T-cell (primary cell): Measurements from ENCODE around the gene B3GAT1. TPM values are rescaled to one million over a fixed set of nuclear protein-coding genes. Genes with fewer than 3 reads are reported as not detected.

ENCODE experiments used
- ATAC-seq, 4 experiments: fragments of 200-7000 bp in 3 of 4; fragments of 150-1000 bp in 1 of 4; cut with Tn5 transposase; replicated peaks in 1 of 4; 1 replicate in 3 of 4; 2 replicates in 1 of 4; pipeline ENCODE4 v1.10.0; 2021; ENCODE audit warnings: moderate library complexity in 3 of 4, mild to moderate bottlenecking in 2 of 4, moderate number of reproducible peaks in 1 of 4
- CTCF ChIA-PET, 2 donors: fragments of 300-600 bp; sonication (Branson Sonifier 250); formaldehyde crosslinking; loops; one replicate each; lab custom pipeline; 2022; ENCODE audit warnings: antibody characterized with exemption in 2 of 2; lab: Charles Lee
- POLR2A ChIA-PET, 2 donors: fragments of 300-600 bp; sonication (Branson Sonifier 250); formaldehyde crosslinking; loops; one replicate each; lab custom pipeline; 2022; ENCODE audit warnings: antibody characterized with exemption in 2 of 2; lab: Charles Lee
- DNase-seq, 35 experiments: peaks; one replicate each; pipeline versions ENCODE4 v3.0.0 to v3.0.0-alpha.2; 2013 to 2023
- H3K27ac ChIP-seq: one replicate; pipeline ENCODE4 v1.5.1; 2013; ENCODE audit warnings: low read length
- H3K27me3 ChIP-seq, 2 experiments: replicated peaks in 1 of 2; 1 replicate in 1 of 2; 2 replicates in 1 of 2; pipeline versions ENCODE4 v1.6.1 to v1.7.0; 2013; ENCODE audit warnings: low read length in 1 of 2, mixed read lengths in 1 of 2; ENCODE audit not compliant: control insufficient read depth in 2 of 2, insufficient read depth in 2 of 2; ENCODE audit errors: extremely low read depth in 1 of 2
- H3K36me3 ChIP-seq, 2 donors: 1 replicate in 1 of 2; 2 replicates in 1 of 2; pipeline versions ENCODE4 v1.6.1 to v1.7.0; 2013; ENCODE audit warnings: low read length in 1 of 2; ENCODE audit not compliant: control insufficient read depth in 2 of 2, insufficient read depth in 1 of 2; ENCODE audit errors: extremely low read depth in 1 of 2
- H3K4me1 ChIP-seq, 2 experiments: 1 replicate in 1 of 2; 2 replicates in 1 of 2; pipeline versions ENCODE4 v1.6.1 to v1.7.0; 2013; ENCODE audit warnings: low read length in 2 of 2, mixed read lengths in 1 of 2; ENCODE audit not compliant: insufficient read depth in 2 of 2, control insufficient read depth in 1 of 2; ENCODE audit errors: extremely low read depth in 1 of 2
- H3K4me3 ChIP-seq, 2 donors: 1 replicate in 1 of 2; 2 replicates in 1 of 2; pipeline versions ENCODE4 v1.5.1 to v1.7.0; 2013; ENCODE audit warnings: mild to moderate bottlenecking in 2 of 2, low read length in 1 of 2, moderate library complexity in 1 of 2; ENCODE audit not compliant: control insufficient read depth in 1 of 2; ENCODE audit errors: extremely low read depth in 1 of 2
- H3K9me3 ChIP-seq: 2 replicates; pipeline ENCODE4 v1.7.0; 2013
- H3K27ac Mint-ChIP-seq, 2 donors: one replicate each; pipeline ENCODE4 v1.8.0; 2020 to 2021; ENCODE audit warnings: mild to moderate bottlenecking in 2 of 2, mixed read lengths in 2 of 2
- H3K27me3 Mint-ChIP-seq, 2 donors: one replicate each; pipeline ENCODE4 v1.8.0; 2021 to 2022; ENCODE audit warnings: mixed read lengths in 2 of 2
- H3K36me3 Mint-ChIP-seq: one replicate; pipeline ENCODE4 v1.8.0; 2021; ENCODE audit warnings: mixed read lengths
- H3K4me1 Mint-ChIP-seq, 3 donors: one replicate each; pipeline ENCODE4 v1.8.0; 2020 to 2022; ENCODE audit warnings: mixed read lengths in 3 of 3, mild to moderate bottlenecking in 1 of 3
- H3K4me3 Mint-ChIP-seq, 3 donors: one replicate each; pipeline ENCODE4 v1.8.0; 2020 to 2022; ENCODE audit warnings: mild to moderate bottlenecking in 3 of 3, mixed read lengths in 3 of 3, moderate library complexity in 3 of 3
- H3K9me3 Mint-ChIP-seq, 3 donors: one replicate each; pipeline ENCODE4 v1.8.0; 2020 to 2022; ENCODE audit warnings: mixed read lengths in 3 of 3
- WGBS: methylation state at CpG from one replicate; pipeline ENCODE4 v1.1.5; 2013; ENCODE audit warnings: missing lambda C conversion rate; ENCODE audit not compliant: insufficient coverage; 5-methylcytosine and 5-hydroxymethylcytosine counted together
- total RNA-seq, 35 experiments: library from RNA in 6 of 35; stranded (reverse) in 6 of 35; fragments of 120-200 nt in 1 of 35; gene quantifications; one replicate each; pipeline versions ENCODE4 v1.2.1 to v1.2.4 and lab custom pipeline; 2013 to 2026

B3GAT1 gene
- total RNA-seq, 5 donors from 2014 or later (not counting 1 experiment from before 2014, with no cell fraction given), result 0.38 to 6.1 (median 1.3) TPM

DNA sequence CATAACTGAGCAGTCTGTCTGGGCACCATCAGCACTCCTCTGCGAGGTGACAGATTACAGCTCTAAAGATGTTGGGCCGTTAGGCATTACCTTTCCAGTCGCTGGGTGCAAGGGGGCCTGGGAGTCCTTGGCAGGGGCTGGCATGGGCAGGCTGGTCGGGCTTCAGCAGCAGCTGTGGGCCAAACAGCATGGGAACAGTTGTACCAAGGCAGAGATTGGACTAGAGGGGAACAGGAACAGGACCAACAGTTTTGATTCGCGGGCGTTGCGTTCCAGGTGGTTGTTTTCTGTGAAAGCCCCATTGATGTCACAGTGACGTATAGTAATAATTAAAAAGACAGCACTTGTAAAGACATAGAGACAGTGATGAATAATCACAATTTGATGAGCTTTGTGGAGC, 25.8 kb upstream of the B3GAT1 start:
- ChIA-PET POLR2A (no interaction called here), CTCF (no interaction called here)
- Histone ChIP-seq H3K4me1 (no peaks in the 10 kb centered on the region), H3K9me3 (no peaks in the 10 kb centered on the region), H3K27me3 (peaks cover 0 to 26% of the 10 kb centered on the region in 2 experiments), H3K36me3 (no peaks in the 10 kb centered on the region), H3K27ac (no peak overlapping the region), H3K4me3 (no peak overlapping the region)
- H3K27ac Mint-ChIP-seq, result no peak overlapping the region
- no peak for ATAC-seq
- no peaks in the 10 kb centered on the region for H3K9me3 Mint-ChIP-seq
- no peak overlapping the region for H3K4me3 Mint-ChIP-seq
- DNase-seq, result no peak
- no peaks in the 10 kb centered on the region for H3K36me3 Mint-ChIP-seq
- no peaks in the 10 kb centered on the region for H3K4me1 Mint-ChIP-seq
- WGBS, result 76% methylated on average over 8 of the region's 9 CpGs
- H3K27me3 Mint-ChIP-seq, result peaks cover 12 to 20% of the 10 kb centered on the region in 2 donors

DNA sequence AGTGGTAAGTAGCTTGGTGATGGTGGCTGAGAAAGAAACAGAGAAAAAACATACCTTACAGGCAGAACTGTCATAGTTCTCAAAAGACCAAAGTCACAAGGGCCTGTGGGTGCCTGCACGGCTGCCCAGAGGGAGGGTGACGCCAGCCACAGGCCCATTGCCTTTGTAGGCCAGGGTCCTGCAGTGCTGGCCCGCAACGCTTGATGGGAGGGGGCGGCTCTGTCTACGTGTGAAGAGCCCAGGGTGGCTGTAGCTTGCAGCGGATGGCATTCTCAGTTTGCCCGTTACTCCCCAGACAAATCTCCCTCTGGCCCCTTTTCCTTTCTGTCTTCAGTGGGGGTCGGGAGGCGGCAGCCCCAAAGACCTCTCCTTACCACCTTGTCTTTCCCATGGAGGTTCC, 24.7 kb upstream of the B3GAT1 start:
- CTCF ChIA-PET, result no interaction called here
- no peaks in the 10 kb centered on the region for H3K4me1 Mint-ChIP-seq
- peaks cover 0 to 21% of the 10 kb centered on the region in 2 experiments for H3K27me3 ChIP-seq
- no peak for DNase-seq
- H3K4me3 Mint-ChIP-seq, result no peak overlapping the region
- H3K27ac Mint-ChIP-seq, result no peak overlapping the region
- no peaks in the 10 kb centered on the region for H3K36me3 ChIP-seq
- no peaks in the 10 kb centered on the region for H3K36me3 Mint-ChIP-seq
- POLR2A ChIA-PET, result no interaction called here
- no peak overlapping the region for H3K4me3 ChIP-seq
- 95% methylated on average over 8 of the region's 10 CpGs for WGBS
- no peaks in the 10 kb centered on the region for H3K9me3 Mint-ChIP-seq
- no peak overlapping the region for H3K27ac ChIP-seq
- no peak for ATAC-seq
- H3K27me3 Mint-ChIP-seq, result peaks cover 8 to 22% of the 10 kb centered on the region in 2 donors
- H3K4me1 ChIP-seq, result no peaks in the 10 kb centered on the region
- no peaks in the 10 kb centered on the region for H3K9me3 ChIP-seq

DNA sequence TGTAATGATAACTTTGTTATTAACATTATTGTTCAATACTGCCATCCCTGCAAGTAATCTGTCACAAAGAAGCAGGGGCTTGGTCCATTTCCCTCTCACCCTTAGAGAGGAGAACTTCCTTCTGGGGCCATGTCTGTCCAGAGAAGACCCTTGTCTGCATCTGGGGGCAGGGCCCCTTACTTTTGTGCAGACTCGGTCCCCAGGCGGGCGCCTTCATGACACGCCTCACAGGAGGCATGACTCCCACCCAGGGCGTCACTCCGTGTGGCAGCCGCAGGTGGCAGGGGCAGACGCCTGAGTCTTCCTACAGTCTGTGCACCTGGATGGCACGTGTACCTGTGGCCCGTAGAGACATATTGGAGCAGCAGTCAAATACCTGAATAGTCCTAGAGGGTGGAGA, 21.8 kb upstream of the B3GAT1 start:
- no peak for DNase-seq
- no peak overlapping the region for H3K4me3 Mint-ChIP-seq
- H3K36me3 Mint-ChIP-seq, result no peaks in the 10 kb centered on the region
- no peak overlapping the region for H3K27ac Mint-ChIP-seq
- Histone ChIP-seq H3K36me3 (no peaks in the 10 kb centered on the region), H3K27me3 (peaks cover 0 to 17% of the 10 kb centered on the region in 2 experiments), H3K9me3 (no peaks in the 10 kb centered on the region), H3K27ac (no peak overlapping the region), H3K4me3 (no peak overlapping the region), H3K4me1 (no peaks in the 10 kb centered on the region)
- 77% methylated on average over 10 of the region's 10 CpGs for WGBS
- H3K4me1 Mint-ChIP-seq, result no peaks in the 10 kb centered on the region
- ATAC-seq, result no peak
- ChIA-PET CTCF (no interaction called here), POLR2A (no interaction called here)
- H3K27me3 Mint-ChIP-seq, result peaks cover 11 to 31% of the 10 kb centered on the region in 2 donors
- H3K9me3 Mint-ChIP-seq, result no peaks in the 10 kb centered on the region

DNA sequence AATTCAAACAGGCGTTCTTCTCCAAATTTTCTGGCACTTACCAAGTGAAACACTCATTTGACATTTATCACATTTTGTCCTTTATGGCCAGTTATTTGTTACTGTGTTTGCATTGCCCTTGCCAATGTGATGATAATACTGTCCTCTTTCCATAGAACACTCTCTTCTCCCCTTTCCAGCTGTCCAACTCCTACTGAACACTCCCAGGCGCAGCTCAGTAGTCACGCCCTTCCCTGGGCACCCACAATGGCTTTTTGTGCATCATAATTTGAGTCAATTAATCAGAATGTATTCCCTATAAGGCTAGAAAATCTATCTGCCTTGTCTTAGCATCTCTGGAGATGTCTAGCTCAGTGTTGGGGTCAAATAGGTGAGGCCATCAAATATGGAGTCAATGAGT, 21.2 kb upstream of the B3GAT1 start:
- Mint-ChIP-seq H3K4me3 (no peak overlapping the region), H3K4me1 (no peaks in the 10 kb centered on the region), H3K27ac (no peak overlapping the region), H3K9me3 (no peaks in the 10 kb centered on the region), H3K36me3 (no peaks in the 10 kb centered on the region), H3K27me3 (peaks cover 10 to 34% of the 10 kb centered on the region in 2 donors)
- ATAC-seq, result no peak
- ChIA-PET POLR2A (no interaction called here), CTCF (no interaction called here)
- WGBS, result 74% methylated on average over 2 of the region's 3 CpGs
- Histone ChIP-seq H3K9me3 (no peaks in the 10 kb centered on the region), H3K27me3 (peaks cover 0 to 18% of the 10 kb centered on the region in 2 experiments), H3K27ac (no peak overlapping the region), H3K36me3 (no peaks in the 10 kb centered on the region), H3K4me1 (no peaks in the 10 kb centered on the region), H3K4me3 (no peak overlapping the region)
- DNase-seq, result no peak

DNA sequence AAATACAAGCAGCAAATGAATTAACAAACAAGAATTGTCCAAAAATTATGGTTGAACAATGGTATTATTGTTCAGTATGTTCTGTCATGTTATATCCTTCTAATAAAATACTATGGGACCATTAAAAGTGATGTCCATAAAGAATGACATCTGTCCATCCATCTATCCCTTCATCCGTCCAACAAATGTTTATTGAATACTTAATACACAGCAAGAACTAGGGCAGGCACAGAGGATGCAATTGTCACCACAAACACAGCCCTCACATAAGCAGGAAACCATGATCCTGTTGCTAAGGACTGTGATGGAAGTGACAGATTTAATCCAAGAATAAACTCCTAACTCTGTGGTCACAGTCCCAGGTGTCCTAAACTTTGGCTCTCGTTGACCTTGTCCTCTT, 20.7 kb upstream of the B3GAT1 start:
- Histone ChIP-seq H3K4me3 (no peak overlapping the region), H3K9me3 (no peaks in the 10 kb centered on the region), H3K27me3 (peaks cover 0 to 23% of the 10 kb centered on the region in 2 experiments), H3K36me3 (no peaks in the 10 kb centered on the region), H3K27ac (no peak overlapping the region), H3K4me1 (no peaks in the 10 kb centered on the region)
- Mint-ChIP-seq H3K4me1 (no peaks in the 10 kb centered on the region), H3K9me3 (no peaks in the 10 kb centered on the region), H3K36me3 (no peaks in the 10 kb centered on the region), H3K27ac (no peak overlapping the region), H3K4me3 (no peak overlapping the region), H3K27me3 (peaks cover 10 to 34% of the 10 kb centered on the region in 2 donors)
- ChIA-PET POLR2A (no interaction called here), CTCF (no interaction called here)
- WGBS, result 33% methylated on average over 1 of the region's 2 CpGs
- DNase-seq (no peak), ATAC-seq (no peak)

DNA sequence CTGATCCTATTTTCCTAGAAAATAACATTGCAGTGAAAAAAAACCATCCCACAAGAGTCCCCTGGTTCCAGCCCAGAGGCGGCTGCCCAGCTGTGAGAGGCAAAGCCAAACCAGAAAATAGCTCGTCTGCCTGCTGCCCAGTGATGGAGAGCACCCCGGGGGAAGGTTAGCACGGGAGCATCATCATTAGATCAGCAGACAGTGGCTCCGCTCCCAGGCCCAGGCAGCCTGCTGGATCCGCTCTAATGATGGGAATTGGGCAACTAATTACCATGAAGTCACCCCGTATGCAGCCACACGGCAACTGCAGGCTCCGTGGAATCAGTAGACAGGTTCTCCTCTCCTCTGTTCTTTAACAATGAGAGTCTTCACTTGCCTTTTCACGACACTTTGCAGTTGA, 17.1 kb upstream of the B3GAT1 start:
- Histone ChIP-seq H3K27ac (no peak overlapping the region), H3K4me1 (no peaks in the 10 kb centered on the region), H3K27me3 (peaks cover 0 to 26% of the 10 kb centered on the region in 2 experiments), H3K36me3 (no peaks in the 10 kb centered on the region), H3K4me3 (no peak overlapping the region), H3K9me3 (no peaks in the 10 kb centered on the region)
- WGBS, result 68% methylated on average over 5 of the region's 10 CpGs
- H3K9me3 Mint-ChIP-seq, result no peaks in the 10 kb centered on the region
- H3K36me3 Mint-ChIP-seq, result no peaks in the 10 kb centered on the region
- DNase-seq, result no peak
- ATAC-seq, result no peak
- H3K4me3 Mint-ChIP-seq, result no peak overlapping the region
- ChIA-PET POLR2A (no interaction called here), CTCF (no interaction called here)
- peaks cover 14 to 37% of the 10 kb centered on the region in 2 donors for H3K27me3 Mint-ChIP-seq
- no peak overlapping the region for H3K27ac Mint-ChIP-seq
- H3K4me1 Mint-ChIP-seq, result no peaks in the 10 kb centered on the region
